NB4 (cell line): ENCODE data around the gene COL1A2.

ENCODE experiments used
- DNase-seq: peaks from one replicate; pipeline ENCODE4 v3.0.0; 2010; ENCODE audit warnings: low read depth
- H3K4me3 ChIP-seq: one replicate; pipeline ENCODE4 v1.5.1; 2011; ENCODE audit warnings: mild to moderate bottlenecking, low read depth, low read length, moderate library complexity
- MYC ChIP-seq: IDR thresholded peaks from 2 replicates; pipeline ENCODE4 v1.6.1; 2011; ENCODE audit warnings: low read depth, low read length
- POLR2A ChIP-seq: IDR thresholded peaks from 2 replicates; pipeline ENCODE4 v1.6.1; 2011; ENCODE audit warnings: mild to moderate bottlenecking; ENCODE audit not compliant: insufficient read length; ENCODE audit errors: extremely low read depth
- TF ChIP-seq, protein P1 (sequence below): IDR thresholded peaks from 2 replicates; pipeline ENCODE4 v1.6.1; 2011; ENCODE audit warnings: low read depth, low read length
- TF ChIP-seq, protein P2 (sequence below): IDR thresholded peaks from one replicate; pipeline ENCODE4 v1.5.1; 2012; ENCODE audit warnings: low read depth, low read length

The COL1A2 gene

DNA sequence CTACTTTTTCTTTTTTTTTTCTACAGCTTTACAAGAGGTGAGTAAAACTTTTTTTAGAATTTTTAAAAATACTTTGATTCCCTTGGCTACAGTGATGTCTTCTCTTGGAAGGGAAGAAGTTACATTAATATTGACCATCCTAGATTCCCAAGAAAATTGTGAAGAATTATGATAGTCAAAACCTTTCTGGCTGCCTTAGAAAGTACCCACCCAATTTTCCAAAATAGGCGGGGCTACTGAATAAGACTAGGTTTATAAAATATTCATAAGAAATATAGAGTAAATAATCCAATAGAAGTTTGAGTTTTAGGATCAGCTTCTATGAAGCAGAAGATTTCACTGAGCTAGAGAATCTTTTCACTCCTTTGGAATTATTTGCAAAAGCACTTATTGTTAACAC, 3.0 kb downstream of the COL1A2 start:
- no peak for DNase-seq
- TF ChIP-seq, protein P1, sequence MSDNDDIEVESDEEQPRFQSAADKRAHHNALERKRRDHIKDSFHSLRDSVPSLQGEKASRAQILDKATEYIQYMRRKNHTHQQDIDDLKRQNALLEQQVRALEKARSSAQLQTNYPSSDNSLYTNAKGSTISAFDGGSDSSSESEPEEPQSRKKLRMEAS, result no peak
- TF ChIP-seq, protein P2, sequence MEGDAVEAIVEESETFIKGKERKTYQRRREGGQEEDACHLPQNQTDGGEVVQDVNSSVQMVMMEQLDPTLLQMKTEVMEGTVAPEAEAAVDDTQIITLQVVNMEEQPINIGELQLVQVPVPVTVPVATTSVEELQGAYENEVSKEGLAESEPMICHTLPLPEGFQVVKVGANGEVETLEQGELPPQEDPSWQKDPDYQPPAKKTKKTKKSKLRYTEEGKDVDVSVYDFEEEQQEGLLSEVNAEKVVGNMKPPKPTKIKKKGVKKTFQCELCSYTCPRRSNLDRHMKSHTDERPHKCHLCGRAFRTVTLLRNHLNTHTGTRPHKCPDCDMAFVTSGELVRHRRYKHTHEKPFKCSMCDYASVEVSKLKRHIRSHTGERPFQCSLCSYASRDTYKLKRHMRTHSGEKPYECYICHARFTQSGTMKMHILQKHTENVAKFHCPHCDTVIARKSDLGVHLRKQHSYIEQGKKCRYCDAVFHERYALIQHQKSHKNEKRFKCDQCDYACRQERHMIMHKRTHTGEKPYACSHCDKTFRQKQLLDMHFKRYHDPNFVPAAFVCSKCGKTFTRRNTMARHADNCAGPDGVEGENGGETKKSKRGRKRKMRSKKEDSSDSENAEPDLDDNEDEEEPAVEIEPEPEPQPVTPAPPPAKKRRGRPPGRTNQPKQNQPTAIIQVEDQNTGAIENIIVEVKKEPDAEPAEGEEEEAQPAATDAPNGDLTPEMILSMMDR, result no peak
- TF ChIP-seq MYC, result no peak
- no peak for TF ChIP-seq POLR2A
- no peak overlapping the region for H3K4me3 ChIP-seq

GRCh38 chr7:94398841-94399240, 4.1 kb downstream of the COL1A2 start:
- H3K4me3 ChIP-seq, result no peak overlapping the region
- DNase-seq, result no peak
- TF ChIP-seq, protein P1, result no peak
- TF ChIP-seq MYC (no peak), POLR2A (no peak)
- TF ChIP-seq, protein P2, result no peak

DNA sequence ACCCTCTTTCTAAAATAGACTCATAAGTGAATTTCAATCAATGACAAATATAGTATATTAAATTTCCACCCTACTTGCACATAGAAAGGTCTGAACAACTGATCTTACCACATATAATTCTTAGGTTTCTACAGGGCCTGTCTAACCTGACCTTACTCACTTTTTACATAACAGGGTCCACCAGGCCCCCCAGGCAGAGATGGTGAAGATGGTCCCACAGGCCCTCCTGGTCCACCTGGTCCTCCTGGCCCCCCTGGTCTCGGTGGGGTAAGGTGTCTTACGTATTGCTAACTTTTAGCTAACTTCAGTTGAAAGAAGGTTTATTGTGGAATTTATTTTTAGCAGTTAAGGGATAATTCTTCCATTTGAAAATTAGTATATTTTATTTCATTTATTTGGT, 5.3 kb downstream of the COL1A2 start:
- DNase-seq, result no peak
- H3K4me3 ChIP-seq, result no peak overlapping the region
- TF ChIP-seq, protein P2, result no peak
- TF ChIP-seq MYC, result no peak

- H3K4me3 ChIP-seq, result no peak overlapping the region
- TF ChIP-seq, protein P2, result no peak
- TF ChIP-seq, protein P1, result no peak
- TF ChIP-seq POLR2A, result no peak
- TF ChIP-seq MYC, result no peak
- DNase-seq, result no peak
These were observed 6.1 kb downstream of the COL1A2 start for GRCh38 chr7:94400643-94401427.

GRCh38 chr7:94401428-94401814, 6.7 kb downstream of the COL1A2 start:
- DNase-seq, result no peak
- TF ChIP-seq MYC (no peak), POLR2A (no peak)
- TF ChIP-seq, protein P1, result no peak
- TF ChIP-seq, protein P2, result no peak
- no peak overlapping the region for H3K4me3 ChIP-seq

GRCh38 chr7:94403546-94403945, 8.9 kb downstream of the COL1A2 start:
- no peak for TF ChIP-seq MYC
- DNase-seq, result no peak
- no peak overlapping the region for H3K4me3 ChIP-seq
